Hippocampal formation (tissue), 2 donors: Measurements from ENCODE around the gene TIPIN.
"Not testable (repeated sequence)": the region's sequence is repeated elsewhere in the genome, so short reads cannot be mapped to it uniquely, and the experiment has no call there.

ENCODE experiments used
- DNase-seq, 2 donors: peaks; one replicate each; lab custom pipeline; 2025; lab: John Stamatoyannopoulos, UW

TIPIN gene

DNA sequence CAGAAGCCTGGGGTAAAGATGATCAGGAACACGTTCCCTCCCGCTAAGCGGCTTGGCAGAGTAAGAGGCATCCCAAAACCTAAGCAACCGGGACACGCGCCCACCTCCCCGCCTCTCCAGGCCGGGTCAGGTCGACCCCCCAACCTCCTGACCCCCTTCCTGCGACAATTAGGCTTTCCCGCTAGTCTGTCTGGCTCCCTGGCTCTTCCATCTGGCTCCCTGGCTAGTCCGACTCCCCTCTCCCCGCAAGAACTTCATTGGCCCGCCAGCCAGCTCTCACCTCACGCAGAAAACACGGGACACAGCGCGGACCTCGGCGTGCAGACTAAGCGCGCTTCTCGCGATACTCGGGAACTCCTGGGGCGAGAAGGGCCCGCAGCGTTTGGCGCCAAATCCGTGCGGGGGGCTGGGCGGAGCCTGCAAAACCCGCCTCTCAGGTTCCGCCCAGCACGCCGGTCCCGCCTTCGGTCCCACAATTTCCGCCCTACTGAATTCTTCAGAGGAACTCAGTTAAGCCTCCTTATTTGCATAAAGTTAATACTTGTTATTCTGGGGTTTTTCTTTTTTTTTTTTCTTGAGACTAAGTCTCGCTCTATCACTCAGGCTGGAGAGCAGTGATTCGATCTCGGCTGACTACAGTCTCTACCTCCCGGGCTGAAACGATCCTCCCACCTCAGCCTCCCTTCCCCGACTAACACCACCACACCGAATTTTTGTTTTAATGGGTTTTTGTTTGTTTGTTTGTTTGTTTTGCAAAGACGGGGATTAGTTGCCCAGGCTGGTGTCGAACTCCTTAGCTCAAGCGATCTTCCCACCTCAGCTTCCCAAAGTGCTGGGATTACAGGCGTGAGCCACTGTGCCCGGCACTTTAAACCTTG is at the start of gene TIPIN:
TSS of gene TIPIN (minus strand) at position 327 of the 878 bp plus-strand sequence. CDS start 3,738 bp downstream, outside the sequence.
- peak; percentile 76 to 79 for DNase-seq

- DNase-seq = no peak
Observed at GRCh38 chr15:66405615-66406014, 49.1 kb upstream of the TIPIN start.

DNA sequence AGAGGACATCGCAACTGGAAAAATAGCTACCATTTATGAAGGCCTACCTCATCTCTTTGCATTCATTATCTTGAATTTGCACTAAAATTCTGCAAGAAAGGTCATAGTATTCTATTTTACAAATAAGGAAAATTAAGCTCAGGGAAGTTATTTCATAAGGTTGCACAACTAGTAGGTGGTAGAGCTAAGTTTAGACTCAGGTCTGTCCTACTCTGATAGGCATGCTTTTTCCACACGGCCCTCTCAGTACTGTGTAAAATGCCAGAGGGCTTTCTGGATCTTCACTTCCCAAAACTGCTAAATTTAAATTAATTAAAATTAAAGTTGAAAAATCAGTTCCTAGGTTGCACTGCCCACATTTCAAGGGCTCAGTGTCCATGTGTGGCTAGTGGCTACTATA is 48.5 kb upstream of the TIPIN start:
- no peak for DNase-seq

GRCh38 chr15:66404532-66404931 is 48.0 kb upstream of the TIPIN start:
- DNase-seq = no peak

GRCh38 chr15:66404122-66404521 is 47.6 kb upstream of the TIPIN start:
- DNase-seq = no peak

- no peak for DNase-seq
Observed at GRCh38 chr15:66403323-66403722, 46.8 kb upstream of the TIPIN start.

- no peak for DNase-seq
Observed at GRCh38 chr15:66402761-66403284, 46.3 kb upstream of the TIPIN start.

GRCh38 chr15:66401130-66402021 is 44.9 kb upstream of the TIPIN start:
- DNase-seq = no peak

DNA sequence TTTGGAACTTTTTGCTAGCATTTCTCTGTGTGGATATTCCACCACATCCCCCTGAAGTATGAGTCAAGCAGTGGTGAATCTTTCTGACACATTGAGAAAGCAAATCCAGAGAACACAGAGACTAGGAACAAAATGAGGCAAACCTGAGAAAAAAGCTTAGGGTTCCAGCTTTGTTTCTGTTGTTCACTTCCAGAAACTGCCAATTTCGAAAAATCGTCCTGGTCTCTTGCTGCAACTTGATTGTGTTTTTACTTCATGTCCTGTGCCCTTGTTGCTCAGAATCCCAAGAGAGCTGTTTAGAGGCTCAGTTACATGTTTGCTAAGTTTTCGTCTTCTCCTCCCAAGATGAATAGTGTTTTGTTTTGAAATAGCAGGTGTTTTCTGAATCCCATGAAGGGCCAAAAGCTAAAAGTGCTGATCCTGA is 43.9 kb upstream of the TIPIN start:
- DNase-seq = no peak

DNA sequence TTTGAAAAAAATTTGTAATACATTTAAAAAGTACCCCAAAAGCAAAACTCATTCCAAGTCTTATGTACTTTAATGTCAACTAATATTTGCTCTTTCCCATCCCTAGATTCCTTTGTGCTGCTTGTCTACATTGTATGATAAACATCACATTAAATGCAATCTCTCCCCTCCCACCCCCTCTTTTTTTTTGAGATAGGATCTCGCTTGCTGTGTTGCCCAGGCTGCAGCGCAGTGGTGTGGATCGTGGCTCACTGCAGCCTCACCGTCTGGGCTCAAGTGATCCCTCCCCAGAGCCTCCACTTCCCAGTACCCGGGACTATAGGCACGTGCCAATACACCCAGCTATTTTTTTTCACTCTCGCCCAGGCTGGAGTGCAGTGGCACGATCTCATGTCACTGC is 42.8 kb upstream of the TIPIN start:
- DNase-seq = no peak

DNA sequence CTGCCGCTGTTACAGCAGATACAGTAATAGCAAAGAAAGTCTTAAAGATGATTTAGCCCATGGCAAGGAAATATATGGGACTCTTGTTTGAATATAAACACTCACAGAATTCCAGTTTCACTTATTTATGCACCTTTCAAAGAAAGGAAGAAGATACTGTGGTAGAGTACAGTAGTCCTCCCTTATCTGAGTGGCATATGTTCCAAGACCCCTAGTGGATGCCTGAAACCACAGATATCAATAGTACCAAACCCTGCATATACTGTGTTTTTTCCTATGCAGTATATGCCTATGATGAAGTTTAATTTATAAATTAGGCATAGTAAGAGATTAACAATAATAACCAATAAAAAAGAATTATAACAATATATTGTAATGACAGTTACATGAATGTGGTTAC is 38.4 kb upstream of the TIPIN start:
- no peak for DNase-seq

DNA sequence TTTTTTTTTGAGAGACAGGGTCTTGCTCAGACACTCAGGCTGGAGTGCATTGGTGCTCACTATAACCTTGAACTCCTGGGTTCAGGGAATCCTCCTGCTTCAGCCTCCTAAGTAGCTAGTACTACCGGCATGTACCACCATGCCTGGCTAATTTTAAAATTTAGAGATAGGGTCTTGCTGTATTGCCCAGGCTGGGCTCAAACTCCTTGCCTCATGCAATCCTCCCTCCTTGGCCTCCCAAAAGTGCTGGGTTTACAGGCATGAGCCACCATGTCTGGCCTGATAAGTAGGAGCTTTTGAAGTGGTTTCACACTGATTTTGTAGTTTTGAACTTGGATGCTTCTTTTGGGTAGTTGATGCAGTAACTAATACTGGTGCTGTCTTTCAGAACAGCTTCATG is 38.0 kb upstream of the TIPIN start:
- DNase-seq = no peak

- DNase-seq = not testable (repeated sequence)
Observed at GRCh38 chr15:66393037-66393436, 36.6 kb upstream of the TIPIN start.

DNA sequence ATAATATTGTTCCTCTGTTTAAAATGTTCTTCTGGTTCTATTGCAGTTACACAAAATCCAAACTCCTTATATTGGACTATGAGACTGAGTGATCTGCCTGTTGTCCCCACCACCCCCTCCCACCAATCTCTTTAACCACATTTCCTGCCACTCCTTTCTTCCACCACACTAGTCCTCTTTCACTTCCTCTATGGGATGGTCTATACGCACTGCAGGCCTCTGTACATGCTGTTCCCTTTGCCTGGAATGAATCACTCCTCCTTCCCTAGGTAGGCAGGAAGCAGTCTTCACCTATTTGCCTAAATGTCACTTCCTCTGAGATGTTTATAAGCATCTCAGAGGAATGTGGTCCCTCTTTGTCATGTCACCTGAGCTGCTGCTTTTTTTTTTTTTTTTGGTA is 34.2 kb upstream of the TIPIN start:
- no peak for DNase-seq

DNA sequence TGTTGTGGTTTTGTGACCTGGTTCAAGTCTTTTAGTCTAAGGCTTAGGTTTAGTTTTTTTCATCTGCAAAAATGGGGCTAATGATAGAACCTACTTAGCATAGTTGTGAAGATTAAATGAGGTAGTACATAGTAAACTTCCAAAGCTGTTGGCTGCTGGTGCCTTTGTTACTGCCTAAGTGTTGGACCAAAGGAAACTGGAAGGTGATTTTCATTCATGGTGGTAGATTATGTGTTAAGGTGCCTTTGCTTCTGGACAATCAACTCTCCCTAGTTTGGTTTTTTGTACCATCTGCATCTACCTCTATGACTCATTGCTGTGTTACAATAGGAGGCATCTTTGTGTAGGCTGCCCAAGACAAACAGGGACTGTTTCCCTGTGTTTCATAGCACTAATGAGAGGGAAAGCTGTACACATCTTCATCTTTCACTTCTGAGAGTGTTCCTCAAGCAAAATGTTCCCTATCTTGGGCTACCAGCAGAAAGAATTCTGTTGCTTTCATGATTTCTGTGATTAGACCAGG is 33.4 kb upstream of the TIPIN start:
- no peak for DNase-seq

GRCh38 chr15:66389098-66389858 is 32.8 kb upstream of the TIPIN start:
- DNase-seq = no peak

DNA sequence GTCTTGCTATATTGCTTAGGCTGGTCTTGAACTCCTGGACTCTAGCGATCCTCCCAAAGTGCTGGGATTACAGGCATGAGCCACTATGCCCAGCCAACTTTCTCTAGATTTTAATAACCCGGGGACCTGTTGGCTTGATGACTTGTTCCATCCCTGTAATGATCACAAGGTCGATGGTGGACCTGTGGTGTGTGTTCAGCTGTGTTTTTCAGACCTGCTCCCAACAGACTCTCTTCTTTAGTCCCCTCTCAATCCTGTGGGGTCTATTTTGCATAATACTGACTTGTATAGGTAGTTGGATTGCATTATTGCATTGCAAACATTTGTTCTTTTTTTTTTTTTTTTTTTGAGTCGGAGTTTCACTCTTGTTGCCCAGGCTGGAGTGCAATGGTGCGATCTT is 32.1 kb upstream of the TIPIN start:
- no peak for DNase-seq

DNA sequence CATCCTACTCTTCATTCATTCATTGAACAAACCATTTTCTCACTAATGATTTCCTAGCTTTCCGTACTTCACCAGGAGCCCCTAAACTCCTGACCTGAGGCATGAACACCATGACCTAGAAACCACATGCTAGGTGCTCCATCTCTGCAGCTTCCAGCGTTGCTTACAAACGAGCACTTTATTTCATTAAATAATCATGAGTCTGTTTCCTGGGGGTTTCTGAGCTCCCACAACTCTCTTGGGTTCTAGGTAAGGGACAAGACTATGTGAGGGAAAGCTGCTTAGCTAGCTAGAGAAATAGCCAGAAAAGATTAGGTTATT is 31.5 kb upstream of the TIPIN start:
- DNase-seq = no peak

DNA sequence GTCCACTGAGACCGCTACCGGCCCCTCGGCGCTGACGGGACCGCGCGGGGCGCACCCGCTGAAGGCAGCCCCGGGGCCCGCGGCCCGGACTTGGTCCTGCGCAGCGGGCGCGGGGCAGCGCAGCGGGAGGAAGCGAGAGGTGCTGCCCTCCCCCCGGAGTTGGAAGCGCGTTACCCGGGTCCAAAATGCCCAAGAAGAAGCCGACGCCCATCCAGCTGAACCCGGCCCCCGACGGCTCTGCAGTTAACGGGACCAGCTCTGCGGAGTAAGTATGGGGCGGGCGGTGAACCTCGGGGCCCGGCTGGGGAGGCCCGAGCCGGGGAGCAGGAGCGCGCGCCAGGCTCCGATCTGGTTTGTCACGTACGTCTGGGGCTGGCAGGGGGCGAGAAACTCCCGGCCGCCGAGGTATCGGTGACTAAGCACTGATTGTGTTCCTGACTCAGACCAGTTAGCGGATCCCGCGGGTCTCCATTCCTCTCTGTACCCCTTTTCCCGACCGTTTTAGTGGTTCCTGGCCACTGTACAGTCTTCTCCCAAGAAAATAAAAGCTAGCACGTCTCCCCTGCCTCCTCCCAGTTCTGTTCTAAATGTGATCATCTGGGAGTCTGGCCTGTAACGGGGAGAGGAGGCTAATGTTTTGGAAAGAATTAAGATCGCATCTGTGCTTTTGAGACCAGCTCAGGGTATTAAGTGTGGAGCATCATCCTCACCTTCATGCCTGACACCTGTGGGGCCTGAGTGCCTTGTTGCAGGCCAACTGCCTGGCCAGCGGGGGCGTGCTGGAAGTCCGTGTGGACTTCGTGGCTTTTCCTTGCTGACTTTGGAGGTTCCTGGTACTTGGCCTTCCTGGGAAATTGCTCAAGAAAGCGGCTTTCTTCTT is 30.9 kb upstream of the TIPIN start:
- peak in 1 of 2 donors; percentile 44 for DNase-seq

DNA sequence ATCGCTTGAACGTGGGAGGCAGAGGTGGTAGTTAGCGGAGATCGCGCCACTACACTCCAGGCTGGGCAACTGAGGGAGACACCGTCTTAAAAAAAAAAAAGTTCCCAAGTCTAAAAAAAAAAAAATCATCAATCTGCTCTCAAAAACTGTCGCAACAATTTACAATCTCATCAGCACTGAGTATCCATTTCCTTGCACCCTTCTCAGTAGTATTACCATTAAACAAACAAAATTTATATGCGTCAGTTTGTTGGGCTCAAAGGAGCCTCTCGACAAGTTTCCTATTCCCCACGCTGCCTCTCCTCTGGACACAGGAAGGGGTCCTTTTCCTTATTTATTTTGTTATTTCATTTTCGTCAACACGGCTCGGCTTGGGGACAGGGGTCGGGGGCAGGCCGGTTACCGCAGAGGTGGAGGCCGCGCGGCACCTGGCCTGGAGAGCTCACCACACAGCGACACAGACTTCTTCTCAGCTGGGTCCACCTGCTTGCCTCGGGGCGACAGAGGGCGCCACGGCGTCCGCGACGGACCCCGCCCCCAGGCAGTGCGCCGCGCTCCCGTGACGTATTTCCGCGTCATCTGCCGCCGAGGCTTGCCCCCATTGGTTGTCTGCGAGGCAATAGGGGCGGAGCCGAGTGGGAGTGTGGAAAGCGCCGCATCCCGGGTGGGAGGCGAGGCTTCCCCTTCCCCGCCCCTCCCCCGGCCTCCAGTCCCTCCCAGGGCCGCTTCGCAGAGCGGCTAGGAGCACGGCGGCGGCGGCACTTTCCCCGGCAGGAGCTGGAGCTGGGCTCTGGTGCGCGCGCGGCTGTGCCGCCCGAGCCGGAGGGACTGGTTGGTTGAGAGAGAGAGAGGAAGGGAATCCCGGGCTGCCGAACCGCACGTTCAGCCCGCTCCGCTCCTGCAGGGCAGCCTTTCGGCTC is 30.0 kb upstream of the TIPIN start, which contains the start of gene MAP2K1:
TSS of gene MAP2K1 (plus strand) at position 709 of the 920 bp plus-strand sequence. CDS start 436 bp downstream, outside the sequence.
- DNase-seq = peak; percentile 96 to 98
